Activated CD4-positive, alpha-beta T cell treated with anti-CD3 and anti-CD28 coated beads for 1 hour (primary cell): Measurements from ENCODE around the gene FAM3B.

Experiments used
- DNase-seq: peaks from one replicate; pipeline ENCODE4 v3.0.0-alpha.2; 2020

FAM3B gene

DNA sequence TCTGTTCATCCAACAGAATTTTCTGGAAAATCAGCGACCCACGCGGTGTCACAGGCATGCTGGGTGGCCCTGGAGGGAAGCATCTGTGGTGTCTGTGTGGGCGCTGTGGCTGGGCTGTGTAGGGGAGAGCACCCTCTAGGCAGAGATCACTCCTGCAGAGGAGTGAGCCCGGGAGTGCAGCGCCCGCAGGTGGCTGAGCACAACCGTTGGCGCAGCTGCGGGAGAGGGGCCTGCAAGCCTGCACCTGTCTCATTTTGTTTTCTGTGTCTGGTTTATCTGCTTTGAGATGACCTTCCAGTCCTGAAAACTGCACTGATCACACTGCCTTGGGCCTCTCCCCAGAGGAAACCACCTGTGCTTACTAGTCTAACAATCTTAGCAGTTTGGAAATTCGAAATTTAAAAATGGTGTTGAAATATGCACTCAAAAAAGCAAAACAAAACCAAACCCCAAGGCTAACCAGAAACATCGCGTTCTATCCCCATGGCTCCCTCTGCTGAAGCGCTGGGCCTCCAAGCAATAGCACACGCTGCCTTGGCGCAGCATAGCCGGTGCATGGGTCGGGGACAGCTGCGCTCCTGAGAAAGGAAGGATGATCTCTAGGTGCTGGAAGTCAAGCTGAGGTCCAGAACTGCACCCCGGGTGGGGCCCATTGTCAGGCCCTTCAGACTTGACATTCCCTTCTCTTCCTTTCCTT, 4.8 kb downstream of the FAM3B start:
- no peak for DNase-seq

DNA sequence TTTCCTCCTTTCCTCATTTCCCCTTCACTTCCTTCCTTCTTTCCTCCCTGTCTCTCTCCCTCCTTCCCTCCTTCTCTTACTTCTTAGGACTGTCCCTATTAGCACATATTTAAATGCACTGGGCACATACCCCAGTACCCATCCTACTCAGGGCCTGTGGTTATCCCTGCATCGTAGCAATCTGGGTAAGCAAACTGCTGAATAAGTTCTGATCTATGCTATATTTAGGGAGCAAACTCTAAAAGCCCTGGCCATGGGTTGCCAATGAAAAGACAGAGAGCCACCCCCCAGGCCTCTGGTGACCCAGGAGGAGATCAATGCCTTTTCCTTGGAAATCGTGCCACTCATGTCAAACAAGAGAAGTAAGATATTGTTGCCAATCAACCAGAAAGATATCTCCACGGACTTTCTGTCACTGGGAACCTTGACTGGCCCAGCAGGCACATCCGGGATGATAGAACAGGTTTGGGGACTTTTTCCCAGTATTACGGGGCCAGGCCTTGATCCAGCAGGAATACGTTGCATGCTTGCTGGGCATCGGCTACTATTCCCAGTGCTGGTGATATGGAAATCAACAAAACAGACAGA, 5.4 kb downstream of the FAM3B start:
- DNase-seq = no peak

DNA sequence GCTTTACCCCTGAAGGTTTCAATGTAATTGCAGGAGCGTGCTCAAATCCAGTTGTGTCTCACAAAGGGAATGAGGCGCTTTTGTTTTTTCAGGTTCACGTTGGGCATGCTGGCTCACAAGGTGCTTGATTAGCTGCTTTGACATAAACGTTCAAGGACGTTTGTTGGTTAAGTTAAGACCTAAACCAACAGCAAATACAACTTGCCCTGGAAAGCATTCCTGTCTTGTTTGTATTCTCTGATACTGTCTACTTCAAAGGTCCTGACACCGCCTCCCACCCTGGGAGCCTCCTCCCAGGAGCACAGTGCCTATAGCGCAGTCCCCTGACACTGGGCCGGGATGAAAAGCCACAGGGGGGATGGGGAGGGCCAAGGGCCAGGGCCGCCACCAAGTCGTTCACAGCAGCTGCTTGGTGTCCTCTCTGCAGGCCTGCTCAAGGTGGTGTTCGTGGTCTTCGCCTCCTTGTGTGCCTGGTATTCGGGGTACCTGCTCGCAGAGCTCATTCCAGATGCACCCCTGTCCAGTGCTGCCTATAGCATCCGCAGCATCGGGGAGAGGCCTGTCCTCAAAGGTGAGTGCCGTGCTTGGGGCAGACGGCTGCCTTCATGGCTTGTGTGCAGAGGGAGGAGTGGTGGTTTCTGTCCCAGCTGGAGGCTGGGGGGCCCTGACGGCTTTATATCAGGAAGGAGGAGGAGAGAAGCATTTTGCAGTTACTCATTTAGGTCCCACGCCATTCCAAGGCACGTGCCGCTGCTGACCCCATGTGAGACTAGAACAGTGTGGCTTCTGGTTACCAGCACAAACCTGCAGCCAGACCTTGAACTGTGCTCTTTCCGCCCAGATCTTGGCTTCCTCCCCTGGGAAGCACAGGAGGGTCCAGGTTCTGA, 6.1 kb downstream of the FAM3B start:
- DNase-seq = no peak

DNA sequence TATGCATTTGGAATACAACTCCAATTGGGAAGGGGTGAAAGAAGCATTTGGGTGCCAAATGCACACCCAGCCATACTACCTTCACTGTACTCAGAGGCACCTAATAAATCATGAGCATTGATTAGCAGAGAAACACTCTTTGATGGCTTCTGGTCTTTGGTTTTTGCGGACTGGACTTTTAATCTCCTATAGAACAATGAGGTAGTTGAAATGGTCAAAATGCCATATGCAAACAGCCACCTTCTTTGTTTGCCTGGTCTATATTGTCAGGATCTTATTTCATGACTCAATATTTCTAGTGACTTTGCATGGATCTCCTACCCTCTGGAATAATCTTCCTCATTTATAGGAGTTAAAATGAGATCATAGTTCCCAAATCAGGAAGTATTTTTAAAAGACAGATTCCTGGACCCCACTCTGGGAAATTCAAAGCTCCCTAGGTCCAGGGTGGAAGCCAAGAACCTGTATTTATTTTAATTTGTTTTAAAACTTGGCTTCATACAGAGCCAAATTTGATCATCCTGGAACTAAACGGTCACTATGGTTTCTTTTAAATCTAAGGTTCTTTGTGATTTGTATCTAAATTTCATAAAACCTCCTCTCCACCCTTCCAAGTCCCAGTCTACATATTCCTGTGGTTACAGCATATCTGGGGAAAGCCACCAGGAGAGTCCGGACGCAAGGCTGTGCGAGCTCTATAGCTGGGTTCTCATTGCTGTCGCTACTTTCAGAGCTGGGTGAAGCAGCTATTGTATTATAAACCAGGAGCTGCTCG, 8.7 kb downstream of the FAM3B start:
- DNase-seq = no peak

DNA sequence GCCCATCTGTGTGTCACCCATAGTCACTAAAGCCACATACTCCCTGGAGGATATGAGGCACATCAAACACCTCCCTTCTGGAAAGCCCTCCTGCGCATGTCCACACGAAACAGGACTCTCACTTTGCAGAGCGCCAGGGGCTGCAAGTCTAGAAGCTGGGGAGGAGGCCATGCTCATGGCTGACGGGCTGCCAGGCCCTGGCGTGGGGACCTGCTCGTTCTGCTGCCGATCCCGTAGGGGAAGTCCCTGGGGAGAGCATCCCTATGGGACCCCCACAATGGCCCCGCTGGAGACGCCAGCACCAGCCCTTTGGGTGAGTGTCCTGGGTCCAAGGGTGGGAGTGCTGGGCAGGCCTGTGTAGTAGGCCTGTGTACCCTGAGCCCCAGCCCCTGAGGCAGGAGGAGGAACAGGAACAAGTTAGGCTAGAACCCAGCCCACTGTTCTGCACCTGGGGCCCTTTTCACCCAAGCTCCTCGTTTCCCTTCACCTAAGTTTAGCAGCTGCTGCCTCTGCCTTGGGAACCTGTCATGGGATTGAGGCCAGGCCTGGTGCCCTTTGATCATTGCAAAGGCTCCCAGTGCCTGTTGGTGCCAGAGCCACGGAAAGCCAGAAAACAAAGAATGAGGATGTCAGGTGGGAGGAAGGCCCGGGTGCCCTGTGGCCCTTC, 9.9 kb downstream of the FAM3B start:
- no peak for DNase-seq

DNA sequence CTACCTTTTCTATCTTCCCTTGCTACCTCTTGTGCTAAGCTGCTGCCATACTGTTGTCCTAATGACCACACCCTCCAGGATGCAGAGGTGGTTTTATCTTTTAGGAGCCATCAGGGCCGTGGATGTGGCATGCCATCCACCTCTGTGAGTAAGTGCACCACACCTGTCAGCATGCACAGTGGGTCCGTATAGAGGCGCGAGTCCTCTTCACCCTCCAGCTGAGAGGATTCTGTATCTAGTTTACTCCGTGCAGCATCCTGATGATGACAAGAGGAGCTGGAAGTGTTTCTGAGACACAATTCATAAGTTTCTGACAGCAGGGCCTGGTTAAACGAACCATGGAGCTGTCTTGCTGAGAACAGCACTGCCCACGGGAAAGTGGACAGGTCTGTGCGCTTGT, 11.2 kb downstream of the FAM3B start:
- no peak for DNase-seq

DNA sequence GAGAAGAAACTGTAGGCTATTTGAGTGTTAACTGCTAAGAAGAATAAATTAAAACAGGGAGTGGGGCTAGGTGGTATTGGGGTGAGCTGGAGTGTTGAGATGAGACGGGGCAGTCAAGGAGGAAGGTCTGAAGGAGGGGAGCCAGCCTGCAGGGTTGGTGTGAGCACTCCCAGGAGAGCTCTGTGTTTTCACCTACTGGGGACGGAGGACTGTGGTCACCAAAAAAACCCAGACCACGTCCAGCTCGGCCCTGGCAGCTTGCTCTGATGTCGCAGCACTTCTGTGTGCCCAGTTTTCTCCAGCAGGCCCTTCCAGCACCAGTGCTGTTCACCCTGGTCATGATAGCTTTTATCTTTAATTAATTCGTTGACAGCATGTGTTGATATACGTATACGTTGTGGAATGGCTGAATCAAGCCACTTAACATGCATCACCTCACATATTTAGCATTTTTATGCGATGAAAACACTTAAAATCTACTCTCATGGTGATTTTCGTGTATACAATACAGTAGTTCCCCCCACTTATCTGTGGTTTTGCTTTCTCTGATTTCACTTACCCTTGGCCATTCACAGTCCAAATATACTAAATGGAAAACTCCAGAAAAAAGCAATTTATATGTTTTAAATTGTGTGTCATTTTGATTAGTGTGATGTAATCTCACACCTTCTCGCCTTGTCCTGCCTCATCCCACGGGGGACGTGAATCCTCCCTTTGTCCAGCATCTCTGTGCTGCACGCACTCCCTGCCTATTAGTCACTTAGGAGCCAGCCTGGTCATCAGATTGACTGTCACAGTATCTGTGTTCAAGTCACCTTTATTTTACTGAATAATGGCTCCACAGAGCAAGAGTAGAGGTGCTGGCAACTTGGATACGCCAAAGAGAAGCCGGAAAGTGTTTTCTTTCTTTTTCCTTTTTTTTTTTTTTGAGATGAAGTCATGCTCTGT, 12.3 kb downstream of the FAM3B start:
- DNase-seq = no peak

DNA sequence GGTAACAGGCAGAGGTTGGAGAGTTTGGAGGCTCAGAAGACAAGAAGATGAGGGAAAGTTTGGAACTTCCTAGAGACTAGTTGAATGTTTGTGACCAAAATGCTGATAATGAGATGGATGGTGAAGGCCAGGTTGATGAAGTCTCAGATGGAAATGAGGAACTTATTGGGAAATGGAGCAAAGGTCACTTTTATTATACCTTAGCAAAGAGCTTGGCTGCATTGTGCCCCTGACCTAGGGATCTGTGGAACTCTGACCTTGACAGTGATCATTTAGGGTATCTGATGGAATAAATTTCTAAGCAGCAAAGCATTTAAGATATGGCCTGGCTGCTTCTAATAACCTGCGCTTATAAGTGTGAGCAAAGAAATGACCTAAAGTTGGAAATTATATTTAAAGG, 17.2 kb downstream of the FAM3B start:
- DNase-seq = no peak

DNA sequence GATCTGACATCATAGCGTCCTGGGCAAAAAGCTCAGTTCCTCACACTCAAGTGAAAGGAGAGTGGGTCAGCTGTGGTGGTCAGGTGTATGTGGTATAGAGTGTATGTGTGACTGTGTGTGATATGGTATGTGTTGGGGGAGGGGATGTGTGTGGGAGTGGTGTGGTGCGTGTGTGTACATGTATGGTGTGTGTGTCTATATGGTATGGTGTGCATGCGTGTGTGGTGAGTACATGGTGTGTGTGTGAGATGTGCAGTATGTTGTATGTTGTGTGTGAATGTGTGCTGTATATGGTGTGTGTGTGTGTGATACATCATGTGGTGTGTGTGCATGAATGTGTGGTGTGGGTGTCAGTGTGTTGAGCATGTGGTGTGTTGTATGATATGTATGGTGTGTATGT, 20.9 kb downstream of the FAM3B start:
- no peak for DNase-seq

DNA sequence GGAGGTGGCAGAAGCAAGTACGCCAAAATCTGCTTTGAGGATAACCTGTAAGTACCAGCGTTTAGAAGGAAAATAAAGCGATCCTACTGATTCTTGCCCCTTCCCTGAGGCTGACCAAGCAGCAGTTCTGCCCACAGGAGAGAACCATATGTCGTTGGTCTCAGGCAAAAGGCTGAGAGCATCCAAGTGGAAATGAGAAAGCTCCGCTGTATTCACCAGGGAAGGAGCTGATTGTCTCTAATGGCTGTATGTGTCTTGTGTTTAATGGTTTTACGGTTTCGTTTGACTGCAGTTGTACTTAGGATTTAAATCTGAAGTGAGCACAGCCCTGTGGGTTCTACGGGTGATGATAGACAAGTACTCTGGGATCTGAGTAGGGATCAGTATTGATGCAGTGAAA, 21.9 kb downstream of the FAM3B start:
- DNase-seq = no peak

DNA sequence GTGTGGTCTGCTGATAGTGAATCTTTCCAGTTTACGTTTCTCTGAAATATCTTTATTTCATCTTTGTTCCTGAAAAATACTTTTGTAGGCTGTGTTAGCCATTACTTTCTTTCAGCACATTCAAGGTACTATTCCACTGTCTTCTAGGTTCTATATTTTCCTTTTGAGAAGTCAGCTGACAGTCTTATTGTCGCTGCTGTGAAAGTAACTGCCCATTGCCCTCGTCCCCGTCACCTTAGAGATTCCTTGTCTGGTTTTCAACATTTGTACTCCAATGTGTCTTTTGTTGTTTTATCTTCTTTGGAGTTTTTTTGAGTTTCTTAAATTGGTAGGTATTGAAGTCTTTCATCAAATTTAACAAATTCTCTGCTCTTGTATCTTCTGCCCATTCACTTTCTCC, 25.4 kb downstream of the FAM3B start:
- no peak for DNase-seq

DNA sequence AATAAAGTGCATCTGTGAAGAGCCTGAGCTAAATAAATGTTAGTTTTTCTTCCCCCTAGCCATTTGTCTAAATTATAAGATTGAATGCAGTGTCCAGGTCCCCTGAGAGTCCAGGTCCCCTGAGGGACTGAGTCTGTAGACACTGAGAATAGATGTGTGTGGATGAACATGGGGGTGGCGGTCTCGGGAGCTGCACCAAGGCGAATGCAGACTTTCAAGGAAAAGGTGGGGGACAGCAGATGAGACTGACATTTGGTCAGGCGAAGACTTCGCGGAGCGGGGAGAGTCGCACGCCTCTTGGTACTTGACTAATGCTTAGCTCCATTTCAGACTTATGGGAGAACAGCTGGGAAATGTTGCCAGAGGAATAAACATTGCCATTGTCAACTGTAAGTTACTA, 27.5 kb downstream of the FAM3B start:
- DNase-seq = no peak

DNA sequence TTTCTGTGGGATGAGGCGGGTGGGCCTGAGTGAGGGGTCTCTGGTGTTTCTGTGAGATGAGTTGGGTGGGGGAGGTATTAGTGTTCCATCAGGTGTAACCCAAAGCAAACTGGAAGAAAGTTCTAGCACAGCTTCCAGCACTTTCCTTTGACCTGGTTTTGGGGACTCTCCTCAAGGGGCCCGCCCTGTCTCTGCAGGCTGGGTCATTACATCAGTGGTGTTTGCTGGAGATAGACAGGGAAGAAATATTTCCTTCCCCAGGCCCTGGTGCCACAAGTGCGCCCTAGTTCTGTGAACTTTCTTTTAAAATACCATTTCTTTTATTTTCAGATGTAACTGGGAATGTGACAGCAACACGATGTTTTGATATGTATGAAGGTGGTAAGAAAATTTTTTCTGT, 28.8 kb downstream of the FAM3B start:
- no peak for DNase-seq

DNA sequence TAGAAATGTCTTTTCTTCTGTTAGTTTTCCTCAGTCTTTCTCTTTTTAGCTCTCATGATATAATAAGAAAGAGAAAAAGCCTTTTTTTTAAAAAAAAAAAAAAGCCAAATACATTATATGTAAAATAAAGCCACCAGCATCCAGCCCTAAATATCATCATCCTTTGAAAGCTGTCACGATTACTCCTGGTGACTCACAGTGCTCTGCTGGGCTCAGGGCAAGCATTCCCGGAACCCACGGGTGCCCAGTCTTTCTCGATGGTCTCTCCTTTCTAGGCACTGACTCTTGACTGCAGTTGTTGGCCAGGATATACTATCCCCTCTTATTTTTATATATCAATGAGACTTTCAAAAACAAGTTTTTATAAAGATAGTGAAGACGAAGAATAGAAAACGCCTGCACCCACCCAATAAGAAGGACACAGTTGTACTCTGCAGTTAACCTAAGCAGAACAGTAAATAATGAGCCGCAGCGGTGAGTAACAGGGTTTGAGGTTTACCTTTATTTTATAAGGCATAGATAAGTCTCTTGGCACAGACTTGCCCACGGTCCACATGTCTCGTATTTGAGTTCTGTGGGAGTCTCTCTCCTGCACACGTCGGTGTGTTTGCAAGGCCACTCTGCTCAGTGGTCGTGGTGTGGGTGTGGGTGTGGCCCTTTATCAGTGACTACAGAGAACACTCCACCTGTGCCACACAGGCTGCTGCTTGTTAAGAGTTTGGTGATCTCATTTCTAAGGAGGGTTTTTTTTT, 29.5 kb downstream of the FAM3B start:
- DNase-seq = no peak

DNA sequence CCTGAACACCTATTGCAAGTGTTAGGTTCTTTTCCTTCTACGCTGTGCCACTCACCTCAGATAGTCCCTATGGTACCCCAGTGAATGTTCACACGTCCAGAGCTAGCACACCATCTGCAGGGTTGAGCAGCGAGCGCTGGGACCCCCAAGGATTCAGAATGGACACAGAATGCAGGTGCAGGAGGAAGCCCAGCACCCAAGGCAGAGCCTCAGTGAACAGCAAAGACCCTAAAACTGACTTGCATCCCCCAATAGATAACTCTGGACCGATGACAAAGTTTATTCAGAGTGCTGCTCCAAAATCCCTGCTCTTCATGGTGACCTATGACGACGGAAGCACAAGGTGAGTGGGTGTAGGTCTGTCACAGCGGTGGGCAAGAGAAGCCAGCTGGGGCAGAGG, 30.2 kb downstream of the FAM3B start:
- DNase-seq = no peak

DNA sequence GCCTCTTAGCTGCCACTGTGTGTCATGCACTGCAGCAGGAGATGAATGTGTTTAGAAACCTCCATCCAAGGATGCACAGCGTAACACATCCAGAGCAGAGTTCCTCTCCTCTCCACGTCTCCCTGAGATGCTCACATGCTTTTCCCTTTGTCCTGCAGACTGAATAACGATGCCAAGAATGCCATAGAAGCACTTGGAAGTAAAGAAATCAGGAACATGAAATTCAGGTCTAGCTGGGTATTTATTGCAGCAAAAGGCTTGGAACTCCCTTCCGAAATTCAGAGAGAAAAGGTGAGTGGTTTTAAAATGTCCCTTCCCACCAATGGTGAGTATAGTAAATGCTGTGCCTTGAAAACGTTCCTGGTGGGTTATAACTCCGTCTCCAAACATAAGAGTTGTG, 31.8 kb downstream of the FAM3B start:
- DNase-seq = no peak

DNA sequence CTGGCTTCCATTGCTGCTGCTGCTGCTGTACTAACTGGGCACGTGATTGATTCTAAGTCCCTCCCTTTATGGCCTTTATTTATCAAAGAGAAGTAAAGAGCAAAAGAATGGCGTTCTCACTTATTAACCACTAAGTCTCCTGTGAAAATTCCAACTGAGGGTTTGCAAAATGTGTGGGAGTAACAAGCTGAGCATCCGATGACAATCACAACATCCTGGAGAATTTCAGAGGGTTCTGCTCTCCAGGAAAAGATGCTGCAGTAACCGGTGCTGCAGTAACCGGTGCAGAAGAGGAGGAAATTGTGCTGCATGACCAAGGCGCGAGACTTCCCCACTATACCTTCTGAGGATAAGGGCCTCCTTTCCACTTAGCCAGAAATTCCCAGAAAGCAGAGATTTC, 32.5 kb downstream of the FAM3B start:
- DNase-seq = no peak

DNA sequence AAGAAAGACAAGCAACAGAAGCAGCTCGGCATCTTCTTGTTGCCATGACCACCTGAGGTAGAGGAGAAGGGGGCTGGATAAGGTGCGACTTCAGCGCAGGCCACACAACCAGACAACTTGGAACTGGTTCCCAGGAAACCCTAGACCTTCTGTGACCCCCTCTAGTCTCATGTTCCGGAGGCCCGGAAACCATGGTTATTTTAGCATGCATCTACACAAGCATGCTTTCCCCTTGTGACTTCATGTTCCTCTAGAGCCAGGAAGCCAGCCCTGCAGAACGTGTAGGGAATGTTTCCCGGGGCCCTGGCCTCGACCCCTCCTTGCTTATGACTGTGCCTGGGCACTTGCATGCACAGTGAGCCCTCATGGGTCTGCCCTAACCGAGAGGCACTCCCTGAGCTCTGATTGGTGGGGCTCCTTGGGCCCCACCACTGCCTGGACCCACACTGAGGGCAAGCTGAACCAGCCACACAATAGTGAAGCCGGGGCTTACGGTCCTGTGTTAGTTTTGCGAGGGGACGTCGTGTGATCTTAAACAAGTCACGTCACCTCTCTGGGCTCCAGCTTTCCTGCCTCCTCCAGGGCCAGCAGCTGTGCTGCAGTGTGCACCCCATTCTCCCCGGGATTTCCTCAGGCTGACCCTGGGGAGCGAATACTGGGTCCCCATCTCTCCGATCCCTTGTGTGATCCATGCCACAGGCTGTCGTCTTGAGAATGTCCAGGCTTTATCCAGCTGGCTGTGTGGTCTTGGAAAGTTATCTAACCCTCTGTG, 33.2 kb downstream of the FAM3B start:
- no peak for DNase-seq

DNA sequence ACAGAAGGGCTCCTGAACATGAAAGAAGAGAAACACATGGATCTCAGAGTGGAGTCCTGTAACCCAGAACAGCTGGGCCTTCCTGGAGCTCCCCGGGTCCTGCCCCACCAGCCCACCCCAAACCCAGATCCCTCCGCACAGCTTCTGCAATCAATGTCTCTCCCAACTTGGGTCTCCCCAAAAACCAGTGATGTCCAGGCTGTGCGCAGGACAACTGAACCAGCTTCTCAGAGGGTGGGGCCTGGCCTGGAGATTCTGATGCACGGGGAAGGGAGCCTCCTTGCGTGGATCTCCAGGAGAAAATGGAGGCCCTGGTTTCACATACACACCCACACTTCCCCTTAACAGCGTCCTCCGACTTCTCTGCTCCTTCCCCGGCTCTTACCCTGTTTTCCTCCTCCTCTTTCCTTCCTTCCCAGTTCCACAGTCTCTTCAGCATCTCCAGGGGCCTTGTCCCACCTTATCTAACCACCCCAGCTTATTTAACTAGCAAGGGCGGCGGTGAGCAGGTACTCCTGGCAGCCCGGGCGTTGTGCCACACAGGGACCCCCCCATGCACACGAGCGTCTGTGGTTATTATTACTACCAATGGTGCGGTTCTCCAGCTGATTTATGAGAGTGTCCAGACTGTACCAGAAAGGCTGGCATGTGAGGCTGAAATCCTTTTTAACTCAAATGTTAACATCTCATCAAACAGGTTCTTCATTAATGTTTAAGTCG, 34.0 kb downstream of the FAM3B start:
- no peak for DNase-seq
